ENCODE measurements around the gene PEDS1.
"Not testable (repeated sequence)": the region's sequence is repeated elsewhere in the genome, so short reads cannot be mapped to it uniquely, and the experiment has no call there.

Gene PEDS1

GRCh38 chr20:50188879-50189680 is 35.6 kb upstream of the PEDS1 start:
- H3K27ac ChIP-seq (ENCODE audit: low read length): no peak overlapping the region
- H3K9me3 ChIP-seq (ENCODE audit: control insufficient read depth, low read depth, low read length): no peaks in the 10 kb centered on the region
- peaks cover 5% of the 10 kb centered on the region for H3K27me3 ChIP-seq (ENCODE audit: control insufficient read depth, insufficient read depth, low read length)
- peaks cover 16% of the 10 kb centered on the region for H3K4me1 ChIP-seq (ENCODE audit: control insufficient read depth, low read depth, low read length)
- no peak overlapping the region for H3K4me3 ChIP-seq (ENCODE audit: low read length)
- H3K36me3 ChIP-seq (ENCODE audit: control insufficient read depth, low read depth, low read length): no peaks in the 10 kb centered on the region
- no peak overlapping the region for H3K9ac ChIP-seq (ENCODE audit: low read length)

GRCh38 chr20:50188287-50188688 is 34.8 kb upstream of the PEDS1 start:
- H3K4me1 ChIP-seq (ENCODE audit: control insufficient read depth, low read depth, low read length): peaks cover 8% of the 10 kb centered on the region
- peaks cover 5% of the 10 kb centered on the region for H3K27me3 ChIP-seq (ENCODE audit: control insufficient read depth, insufficient read depth, low read length)
- H3K4me3 ChIP-seq (ENCODE audit: low read length): no peak overlapping the region
- H3K27ac ChIP-seq (ENCODE audit: low read length): no peak overlapping the region
- no peak overlapping the region for H3K9ac ChIP-seq (ENCODE audit: low read length)
- H3K36me3 ChIP-seq (ENCODE audit: control insufficient read depth, low read depth, low read length): no peaks in the 10 kb centered on the region
- H3K9me3 ChIP-seq (ENCODE audit: control insufficient read depth, low read depth, low read length): no peaks in the 10 kb centered on the region

GRCh38 chr20:50187403-50188051 is 34.0 kb upstream of the PEDS1 start:
- Histone ChIP-seq H3K9ac (ENCODE audit: low read length) (no peak overlapping the region), H3K36me3 (ENCODE audit: control insufficient read depth, low read depth, low read length) (no peaks in the 10 kb centered on the region), H3K27ac (ENCODE audit: low read length) (no peak overlapping the region), H3K9me3 (ENCODE audit: control insufficient read depth, low read depth, low read length) (no peaks in the 10 kb centered on the region), H3K27me3 (ENCODE audit: control insufficient read depth, insufficient read depth, low read length) (peaks cover 5% of the 10 kb centered on the region), H3K4me3 (ENCODE audit: low read length) (no peak overlapping the region), H3K4me1 (ENCODE audit: control insufficient read depth, low read depth, low read length) (peaks cover 3% of the 10 kb centered on the region)

GRCh38 chr20:50186987-50187402 is 33.5 kb upstream of the PEDS1 start:
- peaks cover 3% of the 10 kb centered on the region for H3K4me1 ChIP-seq (ENCODE audit: control insufficient read depth, low read depth, low read length)
- peaks cover 5% of the 10 kb centered on the region for H3K27me3 ChIP-seq (ENCODE audit: control insufficient read depth, insufficient read depth, low read length)
- H3K9ac ChIP-seq (ENCODE audit: low read length): no peak overlapping the region
- no peaks in the 10 kb centered on the region for H3K9me3 ChIP-seq (ENCODE audit: control insufficient read depth, low read depth, low read length)
- H3K27ac ChIP-seq (ENCODE audit: low read length): no peak overlapping the region
- H3K4me3 ChIP-seq (ENCODE audit: low read length): no peak overlapping the region
- H3K36me3 ChIP-seq (ENCODE audit: control insufficient read depth, low read depth, low read length): no peaks in the 10 kb centered on the region

- no peak overlapping the region for H3K27ac ChIP-seq (ENCODE audit: low read length)
- H3K4me3 ChIP-seq (ENCODE audit: low read length): no peak overlapping the region
- no peak overlapping the region for H3K9ac ChIP-seq (ENCODE audit: low read length)
Observed at GRCh38 chr20:50186151-50186885, 32.8 kb upstream of the PEDS1 start.

GRCh38 chr20:50185426-50185825 is 31.9 kb upstream of the PEDS1 start:
- H3K9me3 ChIP-seq (ENCODE audit: control insufficient read depth, low read depth, low read length): no peaks in the 10 kb centered on the region
- peaks cover 3% of the 10 kb centered on the region for H3K4me1 ChIP-seq (ENCODE audit: control insufficient read depth, low read depth, low read length)
- H3K4me3 ChIP-seq (ENCODE audit: low read length): no peak overlapping the region
- H3K27me3 ChIP-seq (ENCODE audit: control insufficient read depth, insufficient read depth, low read length): peaks cover 5% of the 10 kb centered on the region
- no peak overlapping the region for H3K9ac ChIP-seq (ENCODE audit: low read length)
- no peaks in the 10 kb centered on the region for H3K36me3 ChIP-seq (ENCODE audit: control insufficient read depth, low read depth, low read length)
- H3K27ac ChIP-seq (ENCODE audit: low read length): no peak overlapping the region

More at GRCh38 chr20:50186151-50186885, 32.8 kb upstream of the PEDS1 start:
- peaks cover 3% of the 10 kb centered on the region for H3K4me1 ChIP-seq (ENCODE audit: control insufficient read depth, low read depth, low read length)
- peaks cover 5% of the 10 kb centered on the region for H3K27me3 ChIP-seq (ENCODE audit: control insufficient read depth, insufficient read depth, low read length)
- H3K36me3 ChIP-seq (ENCODE audit: control insufficient read depth, low read depth, low read length): no peaks in the 10 kb centered on the region
- no peaks in the 10 kb centered on the region for H3K9me3 ChIP-seq (ENCODE audit: control insufficient read depth, low read depth, low read length)

GRCh38 chr20:50182346-50182745 is 28.8 kb upstream of the PEDS1 start:
- Histone ChIP-seq H3K4me3 (ENCODE audit: low read length) (no peak overlapping the region), H3K4me1 (ENCODE audit: control insufficient read depth, low read depth, low read length) (peaks cover 3% of the 10 kb centered on the region), H3K36me3 (ENCODE audit: control insufficient read depth, low read depth, low read length) (no peaks in the 10 kb centered on the region), H3K27me3 (ENCODE audit: control insufficient read depth, insufficient read depth, low read length) (peaks cover 5% of the 10 kb centered on the region), H3K9ac (ENCODE audit: low read length) (no peak overlapping the region), H3K27ac (ENCODE audit: low read length) (no peak overlapping the region), H3K9me3 (ENCODE audit: control insufficient read depth, low read depth, low read length) (no peaks in the 10 kb centered on the region)

GRCh38 chr20:50181344-50181743 is 27.8 kb upstream of the PEDS1 start:
- no peaks in the 10 kb centered on the region for H3K9me3 ChIP-seq (ENCODE audit: control insufficient read depth, low read depth, low read length)
- peaks cover 5% of the 10 kb centered on the region for H3K27me3 ChIP-seq (ENCODE audit: control insufficient read depth, insufficient read depth, low read length)
- no peaks in the 10 kb centered on the region for H3K4me1 ChIP-seq (ENCODE audit: control insufficient read depth, low read depth, low read length)
- no peak overlapping the region for H3K9ac ChIP-seq (ENCODE audit: low read length)
- H3K36me3 ChIP-seq (ENCODE audit: control insufficient read depth, low read depth, low read length): no peaks in the 10 kb centered on the region
- no peak overlapping the region for H3K4me3 ChIP-seq (ENCODE audit: low read length)
- H3K27ac ChIP-seq (ENCODE audit: low read length): no peak overlapping the region

- not testable (repeated sequence) for H3K36me3 ChIP-seq (ENCODE audit: control insufficient read depth, low read depth, low read length); H3K4me1 ChIP-seq (ENCODE audit: control insufficient read depth, low read depth, low read length); H3K9me3 ChIP-seq (ENCODE audit: control insufficient read depth, low read depth, low read length); H3K27ac ChIP-seq (ENCODE audit: low read length); H3K4me3 ChIP-seq (ENCODE audit: low read length); H3K27me3 ChIP-seq (ENCODE audit: control insufficient read depth, insufficient read depth, low read length); H3K9ac ChIP-seq (ENCODE audit: low read length)
Observed at GRCh38 chr20:50178672-50179071, 25.1 kb upstream of the PEDS1 start.

GRCh38 chr20:50175938-50176933 is 22.7 kb upstream of the PEDS1 start:
- H3K9ac ChIP-seq (ENCODE audit: low read length): no peak overlapping the region
- H3K27ac ChIP-seq (ENCODE audit: low read length): no peak overlapping the region
- no peaks in the 10 kb centered on the region for H3K36me3 ChIP-seq (ENCODE audit: control insufficient read depth, low read depth, low read length)
- H3K4me1 ChIP-seq (ENCODE audit: control insufficient read depth, low read depth, low read length): peaks cover 12% of the 10 kb centered on the region
- no peaks in the 10 kb centered on the region for H3K27me3 ChIP-seq (ENCODE audit: control insufficient read depth, insufficient read depth, low read length)
- H3K4me3 ChIP-seq (ENCODE audit: low read length): no peak overlapping the region
- H3K9me3 ChIP-seq (ENCODE audit: control insufficient read depth, low read depth, low read length): no peaks in the 10 kb centered on the region

GRCh38 chr20:50174456-50174855 is 20.9 kb upstream of the PEDS1 start:
- H3K4me3 ChIP-seq (ENCODE audit: low read length): no peak overlapping the region
- no peaks in the 10 kb centered on the region for H3K9me3 ChIP-seq (ENCODE audit: control insufficient read depth, low read depth, low read length)
- no peak overlapping the region for H3K27ac ChIP-seq (ENCODE audit: low read length)
- no peak overlapping the region for H3K9ac ChIP-seq (ENCODE audit: low read length)
- no peaks in the 10 kb centered on the region for H3K27me3 ChIP-seq (ENCODE audit: control insufficient read depth, insufficient read depth, low read length)
- peaks cover 12% of the 10 kb centered on the region for H3K4me1 ChIP-seq (ENCODE audit: control insufficient read depth, low read depth, low read length)
- H3K36me3 ChIP-seq (ENCODE audit: control insufficient read depth, low read depth, low read length): no peaks in the 10 kb centered on the region

All from iPS-18a (cell line).